Cortex of kidney (tissue), 1 donor: ENCODE results near the gene JAG2.

Experiments
- DNase-seq: peaks from one replicate; lab custom pipeline; 2025; lab: John Stamatoyannopoulos, UW

JAG2 gene

GRCh38 chr14:105151084-105151837 lies 17.3 kb downstream of the JAG2 start:
- no peak for DNase-seq

- no peak for DNase-seq
Observed at GRCh38 chr14:105150368-105151083, 18.1 kb downstream of the JAG2 start.

- DNase-seq, result no peak
Observed at GRCh38 chr14:105150026-105150367, 18.6 kb downstream of the JAG2 start.

- no peak for DNase-seq
Observed at GRCh38 chr14:105149146-105149781, 19.3 kb downstream of the JAG2 start.

DNA sequence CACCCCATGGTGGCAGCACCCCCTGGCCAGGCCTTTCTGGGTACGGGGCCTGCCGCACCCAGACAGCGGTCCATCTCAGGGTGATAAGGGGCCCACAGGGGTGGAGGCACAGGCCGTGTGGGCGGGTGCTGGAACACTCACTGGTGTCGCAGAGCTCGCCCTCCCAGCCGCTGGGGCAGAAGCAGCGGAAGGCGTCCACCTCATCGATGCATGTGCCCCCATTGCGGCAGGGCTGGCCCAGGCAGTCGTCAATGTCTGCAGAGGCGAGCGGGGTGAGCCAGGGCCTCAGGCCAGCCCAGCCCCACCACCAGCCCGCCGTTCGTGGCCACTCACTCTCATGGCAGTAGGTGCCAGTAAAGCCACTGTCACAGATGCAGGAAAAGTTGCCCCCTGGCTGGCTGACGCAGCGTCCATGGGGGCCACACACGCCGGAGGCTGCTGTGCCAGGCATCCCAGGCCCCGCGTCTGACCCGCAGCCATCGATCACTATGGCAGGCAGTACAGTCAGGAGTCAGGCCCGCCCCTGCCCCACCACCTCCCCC lies 19.9 kb downstream of the JAG2 start:
- DNase-seq, result no peak

DNA sequence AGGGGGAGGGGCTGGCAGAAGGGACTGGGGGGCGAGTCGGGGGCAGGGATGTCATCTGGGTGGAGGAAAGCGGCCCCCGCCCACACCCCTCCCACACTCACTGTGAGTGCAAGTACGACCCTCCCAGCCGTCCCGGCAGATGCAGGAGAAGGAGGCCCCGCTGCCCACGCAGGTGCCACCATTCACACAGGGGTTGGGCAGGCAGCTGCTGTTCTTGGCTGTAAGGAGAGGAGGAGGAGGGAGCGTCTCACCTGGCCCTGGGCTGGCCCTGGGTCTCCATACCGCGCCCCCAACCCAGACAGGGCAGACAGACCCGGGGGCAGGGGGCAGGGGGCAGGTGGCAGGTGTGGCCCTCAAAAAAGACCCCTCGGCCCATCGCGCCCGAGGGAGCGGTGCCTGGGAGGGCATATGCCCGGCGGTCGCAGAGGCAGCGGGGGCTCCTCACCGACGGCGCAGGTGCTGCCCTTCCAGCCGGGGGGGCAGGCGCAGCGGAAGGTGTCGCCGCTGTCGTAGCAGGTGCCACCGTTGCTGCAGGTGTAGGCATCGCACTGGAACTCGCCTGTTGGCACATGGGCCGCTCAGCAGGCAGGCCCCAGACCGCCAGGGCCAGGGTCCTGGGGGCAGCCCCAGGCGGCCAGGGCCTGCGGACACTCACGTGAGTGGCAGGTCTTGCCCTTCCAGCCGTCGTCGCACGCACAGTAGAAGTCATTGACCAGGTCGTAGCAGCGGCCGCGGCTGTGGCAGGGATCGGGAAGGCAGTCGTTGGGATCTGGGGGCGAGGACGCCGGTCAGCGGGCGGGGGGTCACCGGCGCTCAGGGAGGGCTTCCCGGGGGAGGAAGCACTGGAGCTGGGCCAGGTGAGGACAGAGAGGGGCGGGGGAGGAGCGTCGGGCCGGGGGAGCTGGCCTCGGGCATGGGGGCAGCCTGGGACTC lies 20.6 kb downstream of the JAG2 start:
- DNase-seq, result no peak

DNA sequence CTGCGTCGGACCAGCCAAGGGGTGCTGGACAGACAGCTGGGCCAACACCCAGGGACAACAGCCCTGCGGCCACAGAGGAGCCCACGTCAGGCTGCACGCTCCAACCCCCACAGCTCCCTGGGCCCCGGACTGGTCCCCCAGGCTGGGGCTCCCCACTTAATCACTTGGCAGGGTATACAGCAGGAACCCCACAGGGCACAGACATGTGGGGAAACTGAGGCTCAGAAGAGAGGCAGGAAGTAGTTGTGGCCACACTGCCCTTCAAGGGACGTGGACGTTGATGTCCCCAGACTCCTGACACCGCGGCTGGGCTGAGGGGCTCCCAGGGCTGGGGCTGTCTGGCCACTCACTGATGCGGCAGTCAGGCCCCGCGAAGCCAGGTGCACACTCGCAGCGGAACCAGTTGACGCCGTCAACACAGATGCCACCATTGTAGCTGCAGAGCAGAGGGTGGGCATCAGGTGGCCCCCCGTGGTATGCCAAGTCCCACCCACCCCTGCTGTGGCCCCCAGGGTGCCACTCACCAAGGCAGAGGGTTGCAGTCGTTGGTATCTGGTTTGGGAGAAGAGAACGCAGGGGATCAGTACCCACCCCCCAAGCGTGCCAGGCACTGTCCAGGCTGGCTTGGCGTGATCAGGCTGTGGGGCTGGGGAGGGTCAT lies 21.5 kb downstream of the JAG2 start:
- DNase-seq, result no peak

DNA sequence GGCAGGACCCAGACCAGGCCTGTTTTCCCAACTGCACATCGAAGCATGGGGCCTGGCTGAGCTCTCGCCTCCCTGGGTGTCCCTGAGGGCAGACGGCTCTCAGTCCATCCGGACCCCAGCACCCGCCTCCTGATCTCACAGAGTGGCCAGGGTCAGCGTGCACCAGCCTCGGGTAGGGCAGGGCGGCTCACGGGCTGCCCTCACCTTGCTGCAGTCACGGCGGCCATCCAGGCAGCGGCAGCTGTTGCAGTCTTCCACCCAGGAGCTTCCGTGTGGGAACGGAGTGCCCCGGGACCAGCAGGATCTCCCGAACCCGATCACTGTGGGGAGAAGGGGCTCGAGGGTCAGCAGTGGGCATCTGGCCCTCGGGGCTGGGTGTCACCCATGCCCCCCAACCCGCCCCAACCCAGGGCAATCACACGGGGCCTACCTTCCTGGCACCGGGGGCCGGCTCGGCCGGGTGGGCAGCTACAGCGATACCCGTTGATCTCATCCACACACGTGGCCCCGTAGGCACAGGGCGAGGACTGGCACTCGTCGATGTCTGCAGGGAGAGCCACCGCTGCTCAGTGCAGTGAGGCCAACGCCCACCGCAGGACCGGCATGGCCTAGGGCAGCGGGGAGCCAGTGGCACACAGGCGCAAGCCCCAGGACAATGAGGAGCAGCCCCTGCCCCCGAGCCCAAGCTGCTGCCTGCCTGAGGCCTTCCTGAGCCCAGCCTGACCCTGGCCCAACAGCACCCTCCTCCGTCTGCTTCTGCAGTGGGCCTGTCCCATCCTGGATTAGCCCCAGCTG lies 22.2 kb downstream of the JAG2 start:
- DNase-seq, result no peak

GRCh38 chr14:105145381-105146180 lies 23.0 kb downstream of the JAG2 start:
- DNase-seq, result no peak

- no peak for DNase-seq
Observed at GRCh38 chr14:105144666-105145380, 23.8 kb downstream of the JAG2 start.

DNA sequence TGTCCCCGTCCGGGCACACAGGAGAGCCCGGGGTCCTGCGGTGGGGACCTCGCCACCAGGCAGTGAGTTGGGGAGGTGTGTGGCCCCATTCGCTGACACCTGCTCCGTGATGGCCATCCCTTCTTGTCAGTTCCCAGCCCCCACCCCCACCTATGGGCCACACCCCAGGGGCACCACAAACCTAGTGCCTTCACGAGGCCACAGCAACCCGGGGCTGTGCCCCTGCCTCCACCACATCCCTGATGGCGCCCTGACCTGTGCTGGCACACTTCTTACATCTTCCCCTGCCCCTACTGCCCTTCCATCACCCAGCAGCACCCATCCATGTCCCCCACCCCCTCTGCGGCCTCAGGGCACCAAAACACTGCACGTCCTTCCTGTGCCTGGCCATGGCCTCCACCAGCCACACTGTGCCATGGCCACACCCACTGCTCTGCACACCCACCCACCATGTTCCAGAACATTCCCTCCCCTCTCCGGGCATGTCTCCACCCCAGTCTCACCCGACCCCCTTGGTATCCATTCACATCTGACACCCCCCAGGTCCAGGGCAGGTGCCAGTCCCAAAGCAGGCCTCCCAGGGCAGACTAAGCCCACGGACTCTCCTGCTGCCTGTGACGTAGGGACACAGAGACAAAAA lies 24.4 kb downstream of the JAG2 start:
- no peak for DNase-seq

DNA sequence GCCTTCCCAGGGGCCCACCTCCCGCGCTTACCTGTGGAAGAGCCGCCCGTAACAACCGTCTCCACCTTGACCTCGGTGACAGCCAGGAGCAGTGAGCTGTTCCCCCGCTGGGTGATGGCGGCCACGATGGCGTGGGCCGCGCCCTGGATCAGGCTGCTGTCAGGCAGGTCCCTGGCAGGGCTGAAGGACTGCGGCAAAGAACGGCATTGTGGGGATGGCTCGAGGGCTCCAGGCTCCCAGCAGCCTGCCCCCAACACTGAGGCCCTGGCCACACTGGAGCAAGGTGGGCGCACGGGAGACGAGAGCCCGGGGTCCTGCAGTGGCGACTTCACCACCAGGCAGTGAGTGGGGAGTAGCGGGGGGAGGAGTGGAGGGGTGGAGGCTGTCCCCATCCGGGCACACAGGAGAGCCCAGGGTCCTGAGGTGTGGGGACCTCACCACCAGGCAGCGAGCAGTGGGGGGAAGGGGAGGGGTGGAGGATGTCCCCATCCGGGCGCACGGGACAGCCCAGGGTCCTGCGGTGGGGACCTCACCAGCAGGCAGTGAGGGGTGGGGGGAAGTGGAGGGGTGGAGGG lies 25.0 kb downstream of the JAG2 start:
- no peak for DNase-seq

DNA sequence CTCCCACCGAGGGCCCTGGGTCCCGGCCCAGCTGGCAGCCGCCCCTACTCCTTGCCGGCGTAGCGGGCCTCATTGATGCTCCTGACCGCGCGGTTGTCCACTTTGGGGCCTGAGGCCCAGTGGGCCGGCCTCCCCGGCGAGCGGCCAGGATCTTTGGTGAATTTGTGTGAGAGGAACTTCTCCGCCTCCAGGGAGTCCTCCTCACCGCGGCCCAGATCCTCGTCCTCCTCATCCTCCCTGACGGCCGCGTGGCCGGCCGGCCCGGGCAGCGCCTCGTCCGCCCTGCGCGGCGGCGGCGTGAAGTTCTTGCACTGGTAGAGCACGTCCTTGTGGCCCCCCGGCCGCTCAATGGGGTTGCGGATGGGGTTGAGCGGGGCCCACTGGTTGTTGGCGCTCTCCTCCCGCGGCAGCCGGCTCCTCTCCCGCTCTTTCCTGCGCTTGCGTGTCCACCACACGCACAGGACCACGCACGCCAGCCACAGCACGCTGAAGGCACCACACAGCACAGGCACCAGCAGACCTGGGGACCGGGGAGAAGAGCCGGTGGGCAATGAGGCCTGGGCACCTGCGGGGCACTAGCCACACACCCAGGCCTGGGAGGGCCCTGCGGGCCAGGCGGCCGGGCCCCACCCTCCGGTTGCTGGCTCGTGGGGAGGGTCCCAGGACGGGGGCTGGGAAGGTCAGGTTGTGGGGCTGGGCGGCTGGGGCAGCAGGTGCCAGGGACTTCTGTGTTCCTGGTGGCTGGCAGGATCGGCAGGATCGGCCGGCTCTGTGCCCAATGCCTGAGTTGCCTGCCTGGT lies 25.7 kb downstream of the JAG2 start:
- DNase-seq, result no peak

- no peak for DNase-seq
Observed at GRCh38 chr14:105141486-105142281, 26.9 kb downstream of the JAG2 start.

DNA sequence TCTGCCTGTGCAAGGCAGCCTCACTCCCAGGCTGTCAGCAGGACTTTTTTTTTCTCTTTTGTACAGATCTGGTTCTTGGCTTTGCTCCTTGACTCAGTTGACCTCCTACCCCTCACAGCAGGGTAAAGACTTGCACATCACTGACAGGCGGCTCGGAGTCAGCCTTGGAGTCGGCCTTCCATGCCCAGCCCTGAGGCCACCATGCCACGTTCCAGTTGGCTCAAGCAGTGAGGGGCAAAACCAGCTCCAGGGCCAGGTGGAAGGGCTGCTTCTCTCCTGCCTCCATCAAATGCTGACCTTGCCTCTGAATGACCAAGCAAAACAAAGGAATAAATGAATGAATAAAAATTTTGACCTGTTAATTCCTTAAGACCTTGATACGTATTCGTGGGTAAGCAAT lies 27.6 kb downstream of the JAG2 start:
- no peak for DNase-seq

GRCh38 chr14:105140581-105140980 lies 28.0 kb downstream of the JAG2 start:
- DNase-seq, result no peak
